DMS 273 treated with DMSO at 0.1 percent for 48 hours (cell line): ENCODE measurements around the gene DTWD1.
"Not testable (repeated sequence)": the region's sequence is repeated elsewhere in the genome, so short reads cannot be mapped to it uniquely, and the experiment has no call there.

Source experiments
- DNase-seq: peaks from one replicate; lab custom pipeline; 2025; lab: John Stamatoyannopoulos, UW

Gene DTWD1, protein sequence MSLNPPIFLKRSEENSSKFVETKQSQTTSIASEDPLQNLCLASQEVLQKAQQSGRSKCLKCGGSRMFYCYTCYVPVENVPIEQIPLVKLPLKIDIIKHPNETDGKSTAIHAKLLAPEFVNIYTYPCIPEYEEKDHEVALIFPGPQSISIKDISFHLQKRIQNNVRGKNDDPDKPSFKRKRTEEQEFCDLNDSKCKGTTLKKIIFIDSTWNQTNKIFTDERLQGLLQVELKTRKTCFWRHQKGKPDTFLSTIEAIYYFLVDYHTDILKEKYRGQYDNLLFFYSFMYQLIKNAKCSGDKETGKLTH

DNA sequence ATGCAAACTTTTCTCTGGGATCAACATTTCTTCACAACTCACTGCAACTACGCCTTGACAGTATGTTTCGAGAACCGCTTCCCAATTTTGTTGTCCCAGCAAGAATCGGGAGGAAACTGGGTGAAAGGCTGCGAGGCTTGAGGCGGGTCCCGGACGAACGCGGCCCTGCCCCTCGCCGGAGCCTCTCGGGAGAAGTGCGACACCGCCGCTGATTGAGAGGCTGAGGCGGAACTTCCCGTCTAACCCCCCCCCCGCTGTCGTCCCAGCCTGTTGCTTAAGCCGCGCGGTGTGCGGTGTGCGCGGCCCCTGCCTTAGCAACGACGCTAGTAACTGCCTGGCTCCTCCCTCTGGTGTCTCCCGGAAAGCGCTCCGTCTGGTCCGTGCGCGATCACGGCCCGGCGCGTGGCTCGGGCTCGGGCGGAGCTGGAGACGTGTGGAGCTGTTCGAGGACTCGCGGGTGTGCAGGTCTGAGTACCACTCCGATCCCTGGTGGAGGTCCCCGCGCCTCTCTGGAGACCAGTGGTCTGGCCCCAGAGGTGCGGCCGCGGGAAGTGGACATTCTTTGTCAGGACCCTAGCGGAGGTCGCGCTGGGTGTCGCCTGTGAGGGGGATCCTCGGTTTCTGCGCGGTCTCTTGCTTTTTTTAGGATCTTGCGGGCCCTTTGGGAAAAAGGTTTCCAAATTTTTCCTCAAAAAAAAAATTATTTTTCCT, at the start of gene DTWD1, which contains the start of gene FAM227B:
TSS of gene DTWD1 (plus strand) at position 391 of the 711 bp plus-strand sequence. CDS start 4,120 bp downstream, outside the sequence.
TSS of gene FAM227B (minus strand) at position 161 of the 711 bp plus-strand sequence. CDS start 5,647 bp downstream, outside the sequence.
- peak; percentile 80 for DNase-seq

DNA sequence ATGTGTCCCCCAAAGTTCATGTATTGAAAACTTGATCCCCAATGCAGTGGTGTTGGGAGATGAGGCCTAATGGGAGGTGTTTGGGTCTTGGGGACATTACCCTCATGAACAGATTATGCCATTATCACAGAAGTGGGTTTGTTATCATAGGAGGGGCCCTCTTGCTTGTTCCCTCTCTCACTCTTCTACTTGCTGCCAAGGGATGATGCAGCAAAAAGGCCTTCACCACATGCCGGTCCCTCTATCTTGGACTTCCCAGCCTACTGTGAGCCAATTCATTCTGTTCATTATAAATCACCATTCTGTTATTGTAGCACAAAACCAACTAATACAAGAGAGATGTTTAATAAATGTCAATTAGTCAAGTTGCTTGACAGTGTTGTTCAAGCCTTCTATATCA, 47.4 kb upstream of the DTWD1 start:
- no peak for DNase-seq

DNA sequence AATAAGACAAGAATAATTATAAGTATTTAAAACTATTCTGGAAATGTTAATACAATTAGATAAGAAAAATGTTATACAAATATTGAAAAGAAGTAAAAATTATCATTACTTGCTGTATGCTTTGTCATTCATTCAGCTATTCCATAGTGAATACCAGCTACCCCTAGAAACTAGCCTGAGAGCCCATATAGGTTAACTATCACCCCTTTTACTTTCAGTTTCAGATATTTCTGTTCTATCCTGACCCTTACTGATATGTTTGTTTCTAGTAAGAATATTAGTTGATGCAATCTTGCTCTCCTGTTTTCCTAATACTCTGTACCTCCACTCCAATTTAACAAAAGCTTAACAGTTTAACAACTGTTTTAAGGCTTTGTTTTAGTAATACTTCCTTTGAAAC, 31.8 kb upstream of the DTWD1 start:
- no peak for DNase-seq

DNA sequence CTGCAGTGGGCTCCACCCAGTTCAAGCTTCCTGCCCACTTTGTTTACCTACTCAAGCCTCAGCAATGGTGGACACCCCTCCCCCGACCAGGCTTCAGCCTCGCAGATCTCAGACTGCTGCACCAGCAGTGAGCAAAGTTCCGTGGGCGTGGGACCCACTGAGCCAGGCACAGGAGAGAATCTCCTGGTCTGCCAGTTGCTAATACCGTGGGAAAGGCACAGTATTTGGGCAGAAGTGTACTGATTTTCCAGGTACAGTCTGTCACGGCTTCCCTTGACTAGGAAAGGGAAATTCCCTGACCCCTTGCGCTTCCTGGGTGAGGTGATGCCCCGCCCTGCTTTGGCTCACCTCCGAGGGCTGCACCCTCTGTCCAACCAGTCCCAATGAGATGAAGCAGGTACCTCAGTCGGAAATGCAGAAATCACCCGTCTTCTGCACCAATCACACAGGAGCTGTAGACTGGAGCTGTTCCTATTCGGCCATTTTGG, 28.0 kb upstream of the DTWD1 start:
- DNase-seq, result not testable (repeated sequence)

DNA sequence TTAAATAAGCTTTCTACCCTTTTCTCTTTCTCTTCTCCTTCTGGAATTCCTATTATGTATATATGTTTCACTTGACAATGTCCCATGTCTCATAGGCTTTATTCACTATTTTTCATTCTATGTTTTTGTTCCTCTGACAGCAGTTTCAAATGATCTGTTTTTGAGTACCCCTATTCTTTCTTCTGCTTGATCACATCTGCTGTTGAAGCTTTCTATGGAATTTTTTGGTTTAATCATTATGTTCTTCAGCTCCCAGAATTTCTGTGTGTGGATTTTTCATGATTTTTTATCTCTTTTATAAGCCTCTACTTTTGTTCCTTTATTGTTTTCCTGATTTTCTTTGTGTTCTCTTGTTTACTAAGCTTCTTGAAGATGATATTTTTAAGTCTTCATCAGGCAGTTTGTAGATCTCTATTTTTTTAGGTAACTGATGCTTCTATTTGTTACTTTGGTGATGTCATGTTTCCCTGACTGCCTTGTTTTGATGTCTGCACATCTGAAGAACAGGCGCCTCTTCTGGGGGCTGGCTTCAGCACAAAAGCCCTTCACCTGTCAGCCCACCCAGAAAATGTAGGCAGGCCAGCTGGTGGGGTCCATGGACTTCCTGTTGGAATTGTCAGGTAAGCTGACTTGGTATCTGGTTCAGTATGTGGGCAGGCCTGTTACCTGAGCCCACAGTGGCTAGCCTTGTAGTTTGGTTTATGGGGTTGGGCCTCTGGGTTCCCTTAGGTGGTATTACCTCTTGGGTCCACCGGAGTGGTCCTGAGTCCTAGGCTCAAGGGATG, 16.0 kb upstream of the DTWD1 start:
- no peak for DNase-seq

DNA sequence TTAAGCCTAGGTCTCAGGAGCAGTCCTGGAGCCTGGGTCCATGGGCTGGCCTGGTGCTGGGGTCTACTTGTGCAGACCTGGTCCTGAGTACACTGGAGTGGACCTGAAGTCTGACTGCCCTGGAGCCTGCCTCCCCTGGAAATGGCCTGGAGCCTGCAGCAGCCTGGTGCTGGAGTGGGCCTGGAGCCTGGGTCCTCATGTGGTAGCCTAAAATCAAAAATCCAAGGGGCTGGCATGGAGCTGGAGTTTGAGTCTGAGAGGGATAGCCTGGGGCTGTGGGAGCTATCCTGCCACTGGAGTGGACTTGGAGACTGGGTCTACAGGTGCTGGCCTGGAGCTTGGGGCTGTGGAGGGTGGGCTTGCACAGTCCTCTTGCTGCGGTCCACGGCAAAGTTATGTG, 15.3 kb upstream of the DTWD1 start:
- no peak for DNase-seq

DNA sequence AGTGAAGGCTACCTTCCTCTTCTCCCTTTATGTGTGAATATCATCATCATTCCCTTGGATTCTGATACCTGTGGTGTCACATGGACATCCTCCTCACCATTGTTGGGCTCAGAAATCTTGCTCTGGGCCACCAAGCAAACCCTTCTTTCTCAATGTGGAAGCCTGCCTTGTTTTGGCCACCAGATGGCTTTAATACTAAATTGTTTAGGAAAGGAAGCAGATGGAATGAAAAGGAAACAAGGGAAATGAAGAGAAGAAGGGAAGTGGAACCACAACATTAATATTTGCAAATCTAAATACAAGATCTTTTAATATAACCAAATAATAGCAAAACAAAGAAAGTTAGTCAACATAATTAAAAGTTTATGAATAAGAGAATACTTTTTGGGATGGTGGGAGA, 14.3 kb upstream of the DTWD1 start:
- DNase-seq, result no peak

DNA sequence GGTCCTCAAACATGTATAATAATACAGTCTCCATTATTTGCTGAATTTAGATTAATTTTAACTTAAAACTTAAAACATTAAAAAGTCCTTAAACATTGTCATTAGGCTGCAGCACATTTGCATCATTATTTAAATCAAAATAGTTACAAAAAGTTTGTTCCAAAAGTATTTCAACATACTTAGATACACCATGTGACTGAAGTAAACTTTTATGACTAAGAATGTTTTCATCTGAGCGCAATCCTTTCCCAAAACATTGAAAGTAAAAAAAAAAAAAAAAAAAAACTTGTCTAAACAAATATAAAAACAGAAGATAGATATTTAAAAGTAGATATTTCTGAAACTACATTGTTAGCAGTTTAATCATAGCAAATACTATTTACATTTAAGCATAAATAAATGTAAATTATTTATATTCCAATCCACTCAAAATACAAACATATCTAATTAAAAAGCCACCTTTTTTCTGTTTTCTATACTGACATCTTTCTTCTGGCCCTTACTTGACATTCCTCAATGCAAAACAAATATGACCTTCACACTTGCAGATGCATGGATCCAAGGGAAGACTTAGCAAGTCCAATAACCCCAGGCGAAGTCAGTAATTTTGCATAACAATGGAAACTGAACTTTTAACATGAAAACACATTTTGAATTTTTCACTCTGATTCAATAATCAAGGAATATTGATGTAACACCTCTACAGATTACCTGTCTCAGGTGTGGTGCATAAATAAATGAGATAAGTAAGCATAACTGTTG, 10.5 kb upstream of the DTWD1 start:
- DNase-seq, result no peak

DNA sequence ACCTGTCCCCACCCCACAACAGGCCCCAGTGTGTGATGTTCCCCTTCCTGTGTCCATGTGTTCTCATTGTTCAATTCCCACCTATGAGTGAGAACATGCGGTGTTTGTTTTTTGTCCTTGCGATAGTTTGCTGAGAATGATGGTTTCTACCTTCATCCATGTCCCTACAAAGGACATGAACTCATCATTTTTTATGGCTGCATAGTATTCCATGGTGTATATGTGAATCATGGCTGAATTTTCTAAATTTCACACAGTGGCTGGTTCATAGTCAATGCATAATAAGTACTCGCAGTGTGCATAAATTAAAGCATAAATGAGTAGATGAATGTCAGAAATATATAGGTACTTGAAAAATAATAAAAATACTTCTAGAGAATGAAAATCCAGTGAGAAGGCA, 8.6 kb upstream of the DTWD1 start:
- not testable (repeated sequence) for DNase-seq

DNA sequence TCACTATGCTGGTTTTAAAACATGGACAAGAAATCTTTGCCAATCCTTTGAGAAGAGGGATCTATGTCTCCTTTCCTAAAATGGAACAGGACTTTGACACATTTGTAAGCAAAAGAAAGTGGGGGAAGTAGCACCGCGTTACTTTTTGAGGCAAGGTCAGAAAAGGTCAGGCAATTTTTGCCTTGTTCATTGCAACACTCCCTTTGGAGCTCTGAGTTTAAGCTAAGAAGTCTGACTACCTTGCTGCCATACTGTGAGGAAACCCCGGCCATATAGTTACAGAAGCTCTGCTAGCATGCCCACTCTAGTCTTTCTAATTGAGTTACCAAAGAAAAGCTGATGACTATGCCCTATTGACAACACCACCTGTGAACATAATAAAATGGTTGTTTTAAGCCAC, 1.6 kb upstream of the DTWD1 start:
- no peak for DNase-seq

DNA sequence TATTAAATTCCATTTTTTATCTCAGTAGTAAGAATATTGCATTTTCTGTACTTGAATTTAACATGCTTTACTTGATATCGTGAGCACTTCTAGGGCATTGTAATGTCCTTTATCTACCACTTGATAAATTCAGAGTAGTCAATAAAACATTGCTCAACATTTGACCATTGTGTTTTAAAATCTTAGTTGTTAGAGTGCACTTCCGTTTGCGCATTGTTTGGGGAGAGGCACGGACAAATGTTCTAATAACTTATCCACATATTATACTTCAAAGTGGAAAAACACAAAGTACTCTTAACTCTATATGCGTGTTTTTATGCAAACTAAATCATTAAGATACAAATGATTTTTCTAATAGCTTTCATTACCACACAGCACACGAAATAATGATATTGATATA, 649 bp upstream of the DTWD1 start:
- no peak for DNase-seq

DNA sequence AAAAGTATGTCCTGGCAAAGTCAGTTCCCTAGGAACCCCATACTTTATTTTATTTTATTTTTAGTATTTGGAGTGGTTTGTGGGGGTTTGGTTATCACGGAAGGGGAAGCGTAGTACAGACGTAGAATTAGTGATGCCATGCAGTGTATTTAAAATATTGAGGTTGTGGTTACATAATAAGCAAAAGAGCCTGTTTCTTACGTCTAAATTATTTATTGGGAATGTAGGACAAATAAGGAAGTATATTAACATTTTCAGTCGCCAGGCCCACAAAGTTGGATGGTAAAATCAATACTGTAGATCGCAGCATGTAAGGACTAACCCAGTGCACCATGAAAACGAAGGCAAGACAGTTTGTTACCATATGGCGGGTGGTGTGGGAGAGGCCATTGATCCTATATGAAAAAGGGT, 558 bp downstream of the DTWD1 start:
- no peak for DNase-seq

DNA sequence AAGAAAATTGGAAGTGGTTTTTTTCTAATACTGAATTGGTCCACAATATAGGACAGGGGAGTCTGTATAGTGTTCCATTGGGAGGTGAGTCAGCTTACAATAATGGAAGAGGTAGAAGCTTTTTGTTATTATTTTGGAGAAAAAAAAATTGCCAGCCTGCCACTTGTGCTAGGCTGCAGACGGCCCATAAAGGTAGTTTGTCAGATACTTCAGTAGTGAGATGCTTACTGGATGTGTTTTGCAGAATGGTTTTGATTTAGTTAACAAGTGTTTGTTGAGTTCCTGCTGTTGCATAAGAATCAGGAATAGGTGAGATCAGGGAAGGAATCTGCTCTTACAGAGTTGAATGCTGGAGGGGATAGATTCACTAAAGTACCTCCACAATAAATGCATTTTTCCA, 1.0 kb downstream of the DTWD1 start:
- no peak for DNase-seq

DNA sequence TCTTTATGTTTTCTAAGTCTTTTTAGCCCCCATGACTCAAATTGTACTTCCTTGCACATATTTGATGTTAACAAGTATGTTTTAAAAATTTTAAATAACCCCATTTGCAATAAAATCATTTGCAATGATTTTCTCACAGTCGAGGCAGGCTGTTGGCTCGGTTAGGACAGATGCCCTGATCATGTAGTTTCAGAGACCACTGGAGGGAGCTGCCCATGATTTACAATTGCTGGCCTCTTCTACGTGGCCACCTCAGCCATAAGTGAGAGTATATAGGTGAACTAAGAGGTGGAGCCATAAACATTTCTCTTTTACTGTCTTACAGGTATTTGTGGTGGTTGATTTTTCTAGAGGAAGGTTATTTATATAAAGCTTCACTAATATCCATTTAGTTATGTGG, 1.7 kb downstream of the DTWD1 start:
- no peak for DNase-seq

DNA sequence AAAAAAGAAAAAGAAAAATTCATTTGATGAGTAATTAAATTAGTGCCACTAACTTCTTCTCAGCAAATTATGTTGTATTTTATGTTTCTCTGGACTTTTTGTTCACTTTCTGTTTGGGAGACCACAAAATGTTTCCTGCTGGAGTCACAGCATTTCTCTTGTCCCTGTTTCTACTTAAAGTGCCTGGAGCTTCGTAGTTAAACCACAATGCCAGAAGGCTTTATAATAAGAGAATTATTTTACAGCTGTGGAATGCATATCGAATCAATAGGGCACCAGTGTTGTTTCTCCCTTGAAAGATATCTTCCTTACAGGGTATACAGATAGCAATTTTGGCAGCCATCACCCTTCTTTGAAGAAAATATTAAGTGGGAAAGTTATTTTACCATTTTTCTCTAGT, 3.2 kb downstream of the DTWD1 start:
- DNase-seq, result no peak

DNA sequence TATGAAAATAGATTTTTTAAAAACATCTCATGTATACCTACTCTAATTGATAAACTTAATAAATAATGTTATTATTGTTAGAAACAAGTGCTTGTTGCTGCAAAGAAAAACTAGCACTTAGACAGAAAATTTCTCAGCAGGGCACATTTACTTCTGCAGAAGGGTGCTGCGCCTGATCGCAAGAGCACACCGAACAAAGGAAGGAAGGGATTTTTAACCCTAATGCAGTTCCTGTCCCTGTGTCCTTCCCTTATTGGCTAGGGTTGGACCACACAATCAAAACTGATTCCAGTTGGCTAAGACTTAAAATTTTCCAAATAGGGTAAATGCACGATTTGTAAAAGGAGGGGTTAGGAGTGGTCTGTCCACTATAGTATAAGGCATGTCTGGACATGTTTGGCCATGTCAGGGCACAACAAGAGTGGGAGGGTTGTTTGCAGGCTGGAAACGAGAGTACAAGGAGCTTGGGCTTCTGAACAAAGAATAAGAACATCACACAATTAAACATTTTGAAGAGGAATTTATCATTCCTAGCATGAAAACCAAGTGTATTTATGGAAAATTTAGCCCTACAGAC, 4.7 kb downstream of the DTWD1 start:
- no peak for DNase-seq

DNA sequence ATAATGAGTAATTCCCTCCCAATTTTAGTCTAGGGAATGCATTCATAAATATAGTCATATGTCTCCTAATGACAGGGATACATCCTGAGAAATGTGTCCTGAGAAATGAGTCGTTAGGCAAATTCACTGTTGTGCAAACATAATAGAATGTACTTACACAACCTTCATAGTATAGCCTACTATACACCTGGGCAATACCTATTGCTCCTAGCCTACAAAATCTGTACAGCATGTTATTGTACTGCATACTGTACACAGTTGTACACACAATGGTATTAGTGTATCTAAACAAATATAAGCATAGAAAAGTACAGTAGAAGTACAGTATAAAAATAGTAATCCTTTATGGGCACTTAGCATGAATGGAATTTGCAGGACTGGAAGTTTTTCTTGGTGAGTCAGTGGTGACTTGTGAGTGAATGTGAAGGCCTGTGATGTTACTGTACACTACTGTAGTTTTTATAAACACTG, 6.6 kb downstream of the DTWD1 start:
- no peak for DNase-seq

DNA sequence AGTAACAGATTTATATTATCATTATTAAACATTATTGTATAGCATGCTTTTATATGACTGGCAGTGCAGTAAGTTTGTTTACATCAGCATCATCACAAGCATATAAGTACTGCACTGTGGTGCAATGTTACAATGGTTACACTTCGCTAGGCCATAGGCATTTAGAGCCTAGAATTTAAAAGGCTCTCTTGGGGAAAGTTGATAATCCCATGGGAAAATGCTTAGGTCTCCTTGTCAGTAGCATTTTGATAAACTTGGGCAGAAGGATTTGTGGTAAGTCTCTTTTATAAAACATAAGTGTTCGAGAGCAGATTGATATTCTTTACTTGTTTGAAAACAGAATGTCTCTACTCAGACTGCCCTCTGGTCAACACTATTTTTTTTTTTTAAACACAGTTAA, 7.5 kb downstream of the DTWD1 start:
- DNase-seq, result no peak

DNA sequence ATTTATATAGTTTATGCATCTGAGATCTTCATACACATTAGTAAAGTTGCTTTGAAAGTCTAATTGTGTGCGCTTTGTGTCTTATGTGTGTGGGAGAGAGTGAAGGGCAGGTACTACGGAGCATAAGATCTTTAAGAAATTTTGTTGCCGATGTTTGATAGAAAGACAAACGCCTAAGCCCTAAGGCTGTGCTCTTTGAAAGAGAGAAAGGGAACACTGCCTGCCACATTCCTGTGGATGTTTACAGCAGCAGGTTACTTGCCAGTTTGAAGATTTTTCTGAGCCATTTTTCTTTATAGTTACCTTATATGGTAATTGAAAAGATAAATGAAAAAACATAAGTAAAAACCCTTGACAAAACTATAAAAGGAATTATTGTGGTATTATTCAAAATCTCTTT, 17.0 kb downstream of the DTWD1 start:
- DNase-seq, result no peak

DNA sequence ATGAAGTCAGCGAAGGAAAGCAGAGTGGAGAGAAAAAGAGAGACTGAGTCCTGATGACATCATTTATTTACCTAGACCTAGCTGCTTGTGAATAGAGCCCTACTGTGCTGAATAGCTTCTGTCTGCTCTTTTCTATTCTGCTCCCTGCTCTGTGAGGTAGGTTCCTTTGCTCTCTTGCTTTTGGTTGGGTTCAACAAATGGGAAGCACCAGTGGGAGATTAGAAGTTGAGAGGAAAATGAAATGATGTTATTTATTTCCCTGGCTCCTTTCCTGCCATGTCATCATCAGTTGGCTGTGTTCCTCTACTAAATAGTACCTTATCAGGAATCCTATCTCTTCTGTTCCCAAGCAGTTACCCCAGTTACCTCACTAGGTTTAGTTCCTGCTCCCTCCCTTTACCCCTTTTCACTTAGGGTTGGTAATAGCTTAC, 23.5 kb downstream of the DTWD1 start:
- no peak for DNase-seq

DNA sequence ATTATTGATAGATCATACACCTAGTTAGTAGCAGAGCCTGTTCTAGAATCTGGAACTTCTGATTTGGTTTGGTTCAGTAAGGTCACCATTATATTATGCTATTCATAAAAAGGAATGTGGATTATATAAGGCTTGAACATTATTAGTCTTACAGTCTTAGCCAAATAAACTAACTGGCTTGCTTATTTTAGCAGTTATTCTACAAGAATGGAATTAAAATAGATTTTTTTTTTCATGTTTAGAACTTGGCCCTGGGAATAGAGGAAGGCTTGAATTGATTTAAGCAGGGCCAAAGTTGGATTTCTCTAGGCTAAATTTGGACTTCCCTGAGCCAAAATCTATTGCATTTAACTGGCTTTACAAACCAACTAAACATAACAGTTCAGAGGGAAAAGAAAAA, 24.4 kb downstream of the DTWD1 start:
- DNase-seq, result no peak
